NCI-H510A (cell line): ENCODE data around the gene RUNX1.

Source experiments
- DNase-seq: peaks from one replicate; lab custom pipeline; 2025; lab: John Stamatoyannopoulos, UW

Gene RUNX1

DNA sequence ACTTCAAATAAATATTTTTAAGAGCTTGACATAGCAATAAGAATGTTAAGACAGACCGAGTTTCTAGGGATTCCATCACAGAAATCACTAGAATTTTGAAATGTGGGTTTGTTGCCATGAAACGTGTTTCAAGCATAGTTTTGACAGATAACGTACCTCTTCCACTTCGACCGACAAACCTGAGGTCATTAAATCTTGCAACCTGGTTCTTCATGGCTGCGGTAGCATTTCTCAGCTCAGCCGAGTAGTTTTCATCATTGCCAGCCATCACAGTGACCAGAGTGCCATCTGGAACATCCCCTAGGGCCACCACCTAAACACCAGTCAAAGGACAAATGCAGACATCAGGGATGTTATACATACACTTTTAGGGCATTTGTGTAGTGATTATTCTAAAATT, 168.7 kb downstream of the RUNX1 start:
- DNase-seq = no peak

DNA sequence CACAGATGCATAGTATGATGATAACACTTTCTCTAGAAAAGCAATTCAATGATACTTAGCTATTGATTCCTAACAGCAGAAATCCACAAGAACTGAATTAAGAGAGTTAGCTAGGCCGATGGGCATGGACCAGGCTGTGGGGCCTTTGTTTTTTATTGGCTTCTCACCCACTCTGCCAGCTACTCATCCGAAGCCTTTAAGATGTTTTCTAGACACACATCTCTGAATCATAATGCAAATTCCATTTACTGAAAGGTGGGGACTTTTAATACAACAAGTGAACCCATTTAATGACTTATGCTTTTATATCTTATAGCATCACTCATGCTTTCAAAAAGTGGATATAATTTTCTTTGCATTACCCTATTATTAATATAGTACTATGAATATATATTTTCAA, 170.2 kb downstream of the RUNX1 start:
- DNase-seq = no peak

DNA sequence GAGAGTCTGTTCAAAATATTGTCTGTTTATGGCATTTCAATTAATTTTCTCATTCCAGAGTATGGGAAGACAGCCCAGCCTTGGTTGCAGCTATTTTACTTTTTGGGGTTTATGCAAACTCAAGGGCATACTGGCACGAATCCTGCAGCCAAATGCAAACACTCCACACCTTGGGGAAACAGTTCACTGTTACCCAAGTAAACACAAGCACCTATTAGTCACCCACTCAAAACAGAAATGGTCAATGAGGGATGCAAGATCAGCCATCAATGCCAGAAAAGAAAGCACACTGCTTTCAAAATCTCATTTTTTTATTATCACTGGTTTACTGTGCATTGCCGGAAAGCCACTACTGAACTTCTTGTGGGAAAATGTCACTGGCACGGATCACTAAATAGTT, 170.6 kb downstream of the RUNX1 start:
- peak; percentile 54 for DNase-seq

DNA sequence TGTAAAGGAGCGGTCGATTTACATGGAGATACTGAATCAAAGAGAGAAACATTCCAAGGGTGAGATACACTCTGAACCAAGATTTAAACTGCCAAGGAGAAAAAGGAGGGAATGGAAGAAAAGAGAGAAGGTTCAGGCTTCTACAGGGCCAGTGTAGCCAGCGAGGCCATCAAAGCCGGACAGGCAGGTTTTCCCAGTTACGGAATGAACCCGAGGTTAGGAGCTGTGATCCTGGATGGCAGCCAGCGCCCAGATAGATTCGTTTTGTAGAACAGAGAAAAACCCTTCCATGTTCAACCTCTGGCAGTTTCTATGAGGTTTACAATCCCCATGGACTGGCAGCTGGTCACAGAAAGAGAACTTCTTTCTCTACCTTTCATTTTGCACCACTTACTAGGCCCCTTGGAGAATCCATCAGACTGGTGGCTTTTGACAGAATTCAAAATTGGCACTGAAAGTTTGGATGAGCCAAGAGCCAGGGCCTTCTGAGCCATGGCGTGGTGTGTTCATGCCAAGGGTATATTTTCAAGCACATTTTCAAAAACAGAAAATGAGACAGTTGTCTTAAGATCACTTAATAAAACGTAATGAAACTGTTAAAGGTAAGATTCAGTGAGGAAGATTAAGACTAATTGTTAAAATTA, 171.5 kb downstream of the RUNX1 start:
- peak; percentile 70 for DNase-seq

DNA sequence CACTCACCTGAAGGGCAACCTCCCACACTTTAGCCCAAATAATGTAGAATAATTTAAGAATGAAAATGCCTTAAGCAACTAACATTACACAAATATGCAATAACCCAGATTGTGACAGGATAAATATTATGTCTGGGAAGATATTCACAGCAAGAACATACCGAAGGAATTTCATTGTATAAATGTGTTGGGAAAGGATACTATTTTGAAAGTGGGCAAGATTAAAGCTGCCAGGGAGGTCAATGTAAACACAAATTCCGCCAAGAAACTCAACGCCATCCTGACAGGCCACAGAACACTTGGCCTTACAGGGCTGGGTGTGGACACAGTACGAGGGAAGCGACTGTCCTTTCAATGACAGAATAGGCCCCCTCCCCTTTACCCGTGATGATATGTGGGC, 173.3 kb downstream of the RUNX1 start:
- DNase-seq = no peak

DNA sequence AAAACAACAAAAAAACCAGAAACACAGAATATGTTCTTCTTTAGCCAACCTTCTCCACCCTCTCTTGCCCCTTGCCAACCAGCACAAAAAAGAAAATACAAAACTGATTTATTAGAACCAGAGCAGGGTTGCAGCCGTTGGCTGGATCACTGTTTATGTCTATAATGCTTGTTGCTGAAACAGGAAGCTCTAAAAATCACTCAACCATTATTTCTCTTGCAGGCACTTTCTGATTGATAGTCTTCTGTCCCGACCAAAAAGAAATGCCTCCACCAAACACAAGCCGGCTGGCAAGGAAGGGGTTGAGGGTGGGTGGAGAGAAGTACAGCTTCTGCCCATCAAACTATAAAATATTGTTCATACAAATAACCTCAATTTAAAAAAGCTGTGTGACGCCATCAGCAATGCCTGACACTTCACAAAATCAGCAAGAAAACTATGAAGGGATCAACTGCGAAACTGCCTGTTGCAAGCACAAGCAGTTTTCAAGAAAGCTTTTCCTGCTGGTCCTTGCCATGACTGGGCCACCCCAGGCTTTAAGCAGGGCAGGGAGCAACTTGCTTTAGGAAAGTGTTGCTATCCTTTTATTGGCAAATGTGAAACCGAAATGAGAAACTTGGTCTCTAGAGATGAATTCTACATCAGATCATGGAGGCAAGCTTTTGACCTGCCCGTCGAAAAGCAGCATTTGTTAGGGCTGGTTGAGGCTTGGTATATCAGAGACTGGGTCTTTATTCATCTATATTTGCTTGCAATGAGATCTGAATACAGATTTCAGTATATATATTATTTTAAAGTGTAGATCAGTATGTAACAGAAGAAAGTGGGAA, 174.2 kb downstream of the RUNX1 start:
- no peak for DNase-seq

DNA sequence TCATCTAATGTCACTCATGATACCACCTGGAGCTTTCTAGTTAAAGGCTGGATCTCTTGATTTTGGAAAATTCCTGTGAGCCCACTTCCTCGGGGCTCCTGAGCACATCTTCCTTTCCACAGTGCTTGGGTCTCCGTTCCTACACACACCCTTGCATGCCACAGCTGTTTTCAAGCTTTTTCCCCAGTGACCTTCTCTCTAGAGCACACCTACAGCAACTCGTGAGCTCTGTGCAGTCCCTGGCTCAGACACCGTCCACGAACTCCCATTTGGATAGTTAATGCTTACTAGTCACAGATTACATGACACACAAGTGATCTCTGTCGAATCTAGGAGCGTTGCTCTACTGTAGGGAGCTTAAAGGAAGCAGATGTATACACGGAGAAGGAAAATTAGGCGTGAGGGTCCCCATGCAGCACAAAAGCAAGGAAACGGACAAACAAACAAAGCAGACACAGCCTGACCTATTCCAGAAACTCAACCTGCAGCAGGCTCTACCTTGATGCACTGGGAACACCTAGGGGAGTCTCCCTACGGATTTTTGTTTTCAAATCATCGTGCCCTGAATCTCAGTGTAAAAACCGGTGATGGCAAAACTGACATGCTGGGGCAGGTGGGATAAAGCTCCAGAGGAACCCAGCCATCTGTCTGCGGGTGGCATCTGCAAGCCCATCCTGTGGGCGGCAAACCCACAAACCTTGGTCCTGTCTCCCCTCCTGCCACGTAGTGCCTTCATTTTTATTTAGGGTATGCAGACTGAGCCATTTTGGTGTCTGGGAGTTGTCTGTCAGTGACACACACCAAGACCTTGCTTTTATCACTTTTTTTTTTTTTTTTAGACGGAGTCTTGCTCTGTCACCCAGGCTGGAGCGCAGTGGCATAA, 177.8 kb downstream of the RUNX1 start:
- no peak for DNase-seq

DNA sequence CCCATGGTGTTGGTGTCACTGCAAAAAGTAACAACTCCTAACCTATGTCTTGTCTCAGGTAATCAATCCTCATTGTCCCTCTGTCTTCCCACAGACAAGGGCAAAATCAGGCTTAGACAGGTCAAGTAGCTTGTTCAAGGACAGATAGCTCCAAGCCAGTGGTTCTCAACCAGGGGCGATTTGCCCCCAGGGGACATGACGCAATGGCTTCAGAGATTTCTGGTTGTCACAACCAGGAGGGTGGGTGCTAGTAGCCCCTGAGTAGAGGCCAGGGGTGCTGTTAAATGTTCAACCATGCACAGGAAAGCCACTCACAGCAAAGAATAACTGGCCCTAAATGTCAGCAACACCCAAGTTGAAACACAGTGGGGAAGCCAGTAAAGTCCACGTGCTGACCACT, 178.9 kb downstream of the RUNX1 start:
- no peak for DNase-seq

DNA sequence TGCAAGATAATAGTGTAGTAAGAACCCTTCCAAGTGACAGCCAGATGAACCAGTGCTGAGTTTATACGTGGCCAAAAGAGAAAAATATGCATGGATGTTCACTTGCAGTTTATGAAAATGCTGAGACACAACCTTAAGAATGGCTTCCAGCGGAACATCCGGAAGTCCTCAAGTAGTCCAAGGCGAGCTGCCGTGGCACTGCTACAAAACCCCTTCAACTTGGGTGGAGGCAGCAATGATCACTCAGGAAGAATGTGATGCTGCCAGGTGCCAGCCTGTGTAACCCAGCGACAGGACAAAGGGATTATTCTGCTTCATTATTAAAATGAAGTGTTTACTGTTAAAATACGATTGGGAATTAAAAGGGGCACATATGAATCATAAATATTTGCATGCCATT, 179.6 kb downstream of the RUNX1 start:
- DNase-seq = no peak

DNA sequence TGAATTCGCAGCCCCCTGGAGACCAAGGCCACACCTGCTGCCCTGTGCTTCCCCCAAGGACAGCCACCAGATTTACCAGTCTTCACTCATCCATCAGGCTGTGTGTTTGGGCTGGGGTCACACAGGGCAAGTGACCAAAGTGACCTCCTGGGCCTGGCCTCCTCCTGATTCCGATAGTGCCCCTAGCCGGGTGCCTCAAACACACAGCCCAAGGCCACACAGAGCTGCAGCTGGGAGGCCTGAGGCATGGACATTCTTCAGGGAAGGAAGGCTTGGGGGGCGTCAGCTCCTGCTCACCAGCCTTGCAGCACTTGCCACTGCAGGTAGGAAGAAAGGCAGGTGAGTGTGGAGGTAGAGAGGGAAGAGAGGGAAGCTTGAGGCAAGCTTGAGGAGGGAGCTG, 181.3 kb downstream of the RUNX1 start:
- DNase-seq = no peak

DNA sequence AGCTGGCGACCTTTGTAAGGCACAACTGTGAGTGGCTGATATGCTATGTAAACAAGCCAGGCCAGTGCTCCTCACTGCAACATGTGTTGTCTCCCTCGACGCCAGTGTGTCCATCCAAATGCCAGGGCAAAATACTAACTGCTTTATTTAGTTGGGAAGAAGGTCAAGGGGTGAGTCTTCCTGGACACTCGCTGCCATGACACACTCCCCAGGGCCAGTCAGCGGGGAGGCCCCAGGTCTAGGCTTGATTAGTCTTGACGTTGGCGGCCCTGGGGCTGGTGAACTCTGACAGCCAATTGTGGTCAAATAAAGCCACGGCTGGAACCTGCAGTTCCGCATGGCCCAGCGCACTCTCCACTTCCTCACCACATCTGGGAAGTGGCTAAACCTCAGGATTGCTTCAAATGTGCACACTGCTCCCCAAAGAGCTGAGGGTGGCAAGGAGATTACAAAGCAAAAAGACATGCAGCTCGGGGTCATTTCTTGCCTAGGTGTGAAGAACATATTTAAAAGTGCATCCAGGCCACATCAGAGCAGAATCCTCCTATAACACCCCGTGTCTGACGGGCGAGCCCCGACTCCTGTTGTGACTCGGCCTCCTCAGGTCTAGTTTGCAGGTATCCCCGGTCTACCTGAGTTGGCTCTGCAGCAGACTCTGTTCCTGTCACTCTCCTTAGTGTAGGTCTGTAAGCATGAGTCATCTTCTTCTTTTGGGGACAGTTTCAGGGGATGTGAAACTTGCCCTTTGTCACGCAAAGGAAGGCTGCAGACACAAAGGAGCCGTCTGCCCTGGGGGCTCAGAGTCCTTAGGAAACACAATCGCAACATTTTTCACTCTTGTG, 183.5 kb downstream of the RUNX1 start:
- DNase-seq = no peak

DNA sequence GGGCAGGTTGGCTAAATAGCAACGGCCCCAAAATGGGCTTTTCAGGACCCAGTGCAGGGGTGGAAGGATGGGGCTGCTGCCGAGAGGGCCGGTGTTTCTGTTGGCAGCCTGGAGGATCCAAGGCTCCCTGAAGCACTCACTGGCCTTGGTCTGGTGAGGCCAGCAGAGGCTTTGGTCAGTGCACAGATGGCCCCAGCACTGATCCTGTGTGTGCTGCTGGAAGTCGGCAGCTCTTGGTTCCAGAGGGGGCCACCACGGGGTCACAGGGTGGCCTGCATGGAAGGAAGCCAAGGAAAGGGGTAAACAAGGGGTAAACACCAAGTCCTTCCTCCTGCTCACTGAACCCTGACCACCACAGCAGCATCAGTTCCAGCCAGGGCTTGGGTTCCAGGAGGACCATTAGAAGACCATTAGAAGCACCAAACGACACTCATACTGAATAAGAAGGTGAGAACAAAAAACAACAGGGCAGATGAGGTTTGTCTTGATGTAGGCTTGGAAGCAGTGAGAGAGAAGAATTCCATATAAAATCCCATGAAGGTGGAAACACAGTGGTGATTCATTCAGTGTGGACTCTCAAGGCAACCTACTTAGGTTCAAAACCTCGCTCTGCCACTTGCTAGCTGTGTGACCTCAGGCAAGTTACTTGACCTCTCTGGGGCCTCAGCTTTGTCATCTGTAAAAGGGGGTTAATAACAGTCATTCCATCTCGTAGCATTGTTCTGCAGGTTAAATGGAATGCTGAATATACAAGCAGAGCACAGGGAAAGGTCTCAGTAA, 184.5 kb downstream of the RUNX1 start:
- DNase-seq = no peak

DNA sequence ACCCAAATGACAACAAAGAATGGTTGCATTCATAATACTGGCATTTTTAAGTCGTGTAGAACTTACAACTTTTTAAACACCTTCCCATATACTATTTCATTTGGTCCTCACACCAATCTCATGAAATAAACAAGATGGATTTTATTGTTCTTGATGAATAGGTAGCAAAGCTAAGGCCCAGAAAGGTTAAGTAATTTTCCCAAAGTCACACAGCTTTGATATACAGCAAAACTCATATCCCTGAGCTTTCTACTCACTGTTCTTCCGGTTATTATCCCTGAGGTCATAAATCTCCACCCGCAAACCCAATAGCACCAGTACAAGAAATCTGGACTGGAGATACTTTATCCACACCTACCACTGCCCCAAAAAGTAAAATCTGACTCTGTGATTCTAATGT, 186.2 kb downstream of the RUNX1 start:
- DNase-seq = no peak

DNA sequence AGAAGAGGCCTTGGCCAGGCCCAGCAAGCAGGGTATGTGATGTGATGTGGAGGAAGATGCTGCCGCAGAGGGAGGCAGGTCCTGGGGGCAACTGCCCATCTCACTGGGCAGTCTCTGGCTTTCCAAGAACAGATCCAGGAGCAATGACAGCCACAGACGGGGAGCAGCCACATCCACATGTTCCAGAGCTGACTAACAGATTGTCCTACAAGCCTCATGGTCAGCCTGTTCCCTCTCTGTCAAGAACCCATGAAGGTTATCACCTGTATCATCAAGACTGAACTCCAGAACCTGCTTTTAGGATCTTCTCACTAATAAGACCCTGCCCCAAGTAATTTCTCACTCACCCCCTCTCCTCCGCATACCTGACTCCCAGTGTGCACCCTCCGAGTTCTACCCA, 187.8 kb downstream of the RUNX1 start:
- no peak for DNase-seq

DNA sequence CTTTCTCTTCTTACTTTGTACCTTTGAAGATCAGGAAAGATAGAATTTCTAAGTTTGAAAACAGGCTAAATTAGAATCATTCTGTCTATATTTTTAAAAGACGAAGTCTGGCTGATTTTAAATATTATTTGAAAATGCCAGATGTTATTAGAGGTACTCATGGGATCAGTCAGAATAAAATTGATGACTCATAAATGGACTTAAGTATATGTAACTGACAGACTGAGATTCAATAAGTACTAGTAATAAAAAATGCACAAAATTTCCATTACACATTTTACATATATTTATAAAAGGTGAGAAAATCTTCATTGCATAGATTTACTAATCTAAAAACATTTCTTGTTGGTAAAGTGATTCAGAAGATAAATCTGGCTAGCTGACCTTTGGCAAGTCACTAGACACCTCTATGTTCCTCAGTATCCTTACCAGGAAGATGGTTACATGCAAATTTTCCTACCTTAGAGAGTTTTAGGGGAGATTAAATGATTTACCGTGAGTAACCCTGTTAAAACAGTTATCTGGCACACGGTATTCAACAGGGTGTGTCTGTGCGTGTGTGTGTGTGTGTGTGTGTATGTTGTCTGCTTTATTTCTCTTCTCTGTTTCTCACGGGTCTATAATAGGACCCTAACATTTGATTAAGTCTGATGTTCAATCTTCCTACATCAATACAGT, 189.0 kb downstream of the RUNX1 start:
- DNase-seq = no peak

DNA sequence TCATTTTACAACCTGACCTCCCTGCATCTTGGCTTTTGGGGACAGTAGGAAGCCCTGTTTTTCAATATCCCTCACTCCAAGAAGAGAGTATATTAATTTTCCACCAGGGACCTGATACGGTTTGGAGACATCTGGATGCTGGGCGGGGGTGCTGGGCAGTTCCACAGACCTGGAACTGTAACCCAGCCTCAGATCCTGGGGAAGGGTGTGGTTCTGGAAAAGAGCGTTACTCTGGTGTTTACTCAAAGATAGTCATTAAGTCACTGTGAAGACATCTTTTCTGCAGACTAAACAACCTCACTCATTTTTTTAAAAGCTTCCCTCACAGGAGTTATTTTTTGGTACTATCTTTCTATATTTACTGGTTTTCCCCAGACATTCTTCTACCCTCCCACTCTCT, 190.5 kb downstream of the RUNX1 start:
- DNase-seq = no peak

DNA sequence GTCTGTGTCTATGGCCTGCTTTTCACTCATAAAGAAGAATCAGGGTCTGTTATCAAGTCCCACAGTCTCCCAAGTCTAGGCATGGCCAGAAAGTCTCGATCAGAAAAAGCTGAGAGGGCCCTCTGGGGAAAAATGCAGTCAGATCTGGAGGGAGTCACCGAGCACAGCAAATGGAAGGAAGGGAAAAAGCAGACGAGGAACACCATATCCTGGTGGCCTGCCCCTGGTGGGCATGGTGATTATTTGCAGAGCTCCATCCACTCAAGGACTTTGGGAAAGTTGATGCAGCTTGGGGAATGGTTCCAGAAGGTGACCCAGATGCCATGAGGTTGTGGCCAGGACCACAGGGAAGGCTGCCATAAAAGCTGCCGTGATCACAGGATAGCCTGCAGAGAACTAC, 191.2 kb downstream of the RUNX1 start:
- no peak for DNase-seq

DNA sequence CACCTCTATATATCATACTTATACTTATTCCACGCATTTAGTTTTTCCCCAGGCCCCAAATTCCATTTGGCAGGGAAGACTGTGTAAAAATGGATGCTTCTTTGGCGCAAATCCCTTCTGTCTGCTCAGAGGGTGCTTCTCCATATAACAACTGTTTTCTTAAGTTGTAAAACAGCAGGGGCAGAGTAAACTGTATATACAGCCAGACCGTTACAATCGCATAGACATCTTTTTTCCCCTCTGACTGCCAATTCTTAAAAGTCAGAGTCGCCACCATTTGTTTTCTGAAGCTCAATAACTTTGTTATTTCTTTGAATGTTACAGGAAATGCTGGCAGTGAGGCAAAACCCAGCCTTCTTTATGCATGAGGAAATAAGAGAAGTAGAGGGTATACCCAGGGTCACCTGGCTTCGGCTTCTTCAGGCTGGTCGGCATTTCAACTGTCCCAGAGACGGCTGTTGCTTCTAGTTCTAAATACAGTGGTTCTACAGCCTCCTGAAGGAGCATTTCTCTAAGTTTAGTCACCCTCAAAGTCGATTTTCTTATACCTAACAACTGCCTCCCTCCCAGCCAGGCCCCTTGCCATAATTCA, 191.9 kb downstream of the RUNX1 start:
- DNase-seq = no peak

DNA sequence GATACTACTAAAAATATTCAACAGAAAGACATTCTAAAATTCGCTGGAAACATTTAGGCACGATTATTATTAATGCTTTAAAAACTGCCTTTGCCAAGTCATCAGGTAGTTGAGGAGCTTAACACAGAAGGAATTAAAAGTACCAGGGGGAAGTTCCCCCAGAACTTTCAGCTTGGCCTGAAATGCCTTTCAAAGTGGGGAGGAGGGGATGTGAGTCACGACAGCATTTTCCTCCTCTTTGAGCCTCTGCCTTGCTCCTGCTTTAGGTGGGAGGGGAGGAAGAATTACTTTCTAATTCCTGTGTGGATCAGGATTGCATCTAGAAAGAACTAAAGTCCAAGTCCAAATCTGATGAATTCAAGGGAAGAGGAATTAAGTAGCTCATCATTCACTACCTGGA, 196.7 kb downstream of the RUNX1 start:
- DNase-seq = no peak

DNA sequence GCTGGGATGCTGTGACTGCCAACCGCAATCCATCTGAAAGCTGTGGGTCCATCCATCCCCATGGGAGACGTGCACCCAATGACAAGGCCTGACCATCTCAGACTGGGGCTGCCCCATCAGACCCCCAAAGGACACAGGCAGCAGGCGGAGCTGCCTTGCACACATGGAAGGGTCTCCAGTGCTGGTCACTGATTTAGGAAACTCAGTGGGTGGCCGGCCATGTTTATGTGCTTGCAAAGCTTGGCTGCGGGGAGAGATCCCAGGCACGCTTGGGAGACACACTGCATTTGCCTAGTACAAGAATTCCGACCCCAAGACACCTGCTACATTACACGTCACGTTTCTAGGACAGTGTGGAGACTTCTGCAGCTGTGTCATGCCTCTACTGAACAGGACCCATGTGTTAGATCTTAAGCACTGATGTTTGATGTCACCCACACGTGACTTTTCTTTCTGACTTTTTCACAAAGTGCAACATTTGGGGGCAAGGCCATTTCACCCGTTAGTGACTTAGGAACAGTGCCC, 198.9 kb downstream of the RUNX1 start:
- DNase-seq = no peak
